DOHH2 (cell line): ENCODE measurements around the gene EXOSC9.

ENCODE experiments used
- H3F3A ChIP-seq: fragments of 200-600 bp; sonication (generic), shearing (Covaris generic); 2 replicates; pipeline ENCODE4 v1.6.0; 2016; ENCODE audit warnings: antibody characterized with exemption, mild to moderate bottlenecking; ENCODE audit not compliant: control insufficient read depth, insufficient read depth
- H3K27ac ChIP-seq: fragments of 200-600 bp; sonication (generic); 2 replicates; pipeline ENCODE4 v1.5.1; 2014; ENCODE audit warnings: low read depth, mild to moderate bottlenecking, low read length, moderate library complexity
- H3K27me3 ChIP-seq: fragments of 200-600 bp; sonication (generic); 2 replicates; pipeline ENCODE4 v1.6.1; 2014; ENCODE audit warnings: mild to moderate bottlenecking, low read length, mixed read lengths; ENCODE audit not compliant: control insufficient read depth
- H3K36me3 ChIP-seq: fragments of 200-600 bp; sonication (generic); 2 replicates; pipeline ENCODE4 v1.6.1; 2014; ENCODE audit warnings: mild to moderate bottlenecking, low read length, moderate library complexity, mixed read lengths; ENCODE audit not compliant: control insufficient read depth
- H3K4me1 ChIP-seq: fragments of 200-600 bp; sonication (generic); 2 replicates; pipeline ENCODE4 v1.6.1; 2014; ENCODE audit warnings: mild to moderate bottlenecking, low read length, mixed read lengths; ENCODE audit not compliant: control insufficient read depth
- H3K4me2 ChIP-seq: fragments of 200-600 bp; sonication (generic); 2 replicates; pipeline ENCODE4 v1.6.0; 2014; ENCODE audit warnings: mild to moderate bottlenecking, low read length, moderate library complexity
- H3K4me3 ChIP-seq: fragments of 200-600 bp; sonication (generic); 2 replicates; pipeline ENCODE4 v1.5.1; 2014; ENCODE audit warnings: mild to moderate bottlenecking, low read length, mixed read lengths
- H3K79me2 ChIP-seq: fragments of 200-600 bp; sonication (generic); 2 replicates; pipeline ENCODE4 v1.6.1; 2014; ENCODE audit warnings: mild to moderate bottlenecking, low read length, mixed read lengths; ENCODE audit not compliant: control insufficient read depth
- H3K9me2 ChIP-seq: fragments of 200-600 bp; sonication (generic); replicated peaks from 2 replicates; pipeline ENCODE4 v1.6.1; 2014; ENCODE audit warnings: mild to moderate bottlenecking, low read length, mixed read lengths; ENCODE audit not compliant: control insufficient read depth
- H3K9me3 ChIP-seq: fragments of 200-600 bp; sonication (generic); 2 replicates; pipeline ENCODE4 v1.6.1; 2014; ENCODE audit warnings: antibody characterized with exemption, low read length, mixed read lengths; ENCODE audit not compliant: control insufficient read depth, insufficient read depth
- H4K20me1 ChIP-seq: fragments of 200-600 bp; sonication (generic); 2 replicates; pipeline ENCODE4 v1.6.0; 2014; ENCODE audit warnings: low read depth, mild to moderate bottlenecking, antibody characterized with exemption, low read length, moderate library complexity; ENCODE audit not compliant: control insufficient read depth, insufficient read depth
- EZH2phosphoT487 ChIP-seq: fragments of 200-600 bp; sonication (generic); IDR thresholded peaks from 2 replicates; pipeline ENCODE4 v1.6.1; 2017; ENCODE audit warnings: borderline replicate concordance, mild to moderate bottlenecking, antibody characterized with exemption, low read length, moderate library complexity, mixed read lengths
- TF ChIP-seq, protein P1 (sequence below): fragments of 200-600 bp; sonication (generic); IDR thresholded peaks from one replicate; pipeline ENCODE4 v1.5.1; 2014; ENCODE audit warnings: antibody characterized with exemption, mild to moderate bottlenecking, low read depth, low read length; ENCODE audit not compliant: poor library complexity, severe bottlenecking

EXOSC9 gene

DNA sequence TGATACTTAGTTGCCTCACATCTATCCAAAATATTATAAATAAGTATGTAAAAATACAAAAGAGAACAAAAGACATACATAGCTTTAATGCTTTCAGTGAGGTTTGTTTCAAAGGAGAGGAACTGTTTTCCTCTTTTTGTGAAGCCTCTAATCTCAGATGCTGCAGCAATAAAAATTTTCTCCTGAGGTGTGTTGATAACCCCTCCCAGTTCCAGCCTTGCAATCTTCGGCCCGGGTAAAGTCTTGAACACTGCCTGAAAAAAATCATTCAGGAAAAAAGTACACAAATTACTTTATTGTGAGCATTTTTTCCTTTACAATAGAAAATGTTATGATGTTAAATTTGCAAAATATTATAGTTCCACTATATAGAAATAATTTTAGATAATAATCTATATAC, 60.3 kb downstream of the EXOSC9 start:
- Histone ChIP-seq H3K4me2 (no peak overlapping the region), H3K9me3 (no peaks in the 10 kb centered on the region), H3F3A (no peaks in the 10 kb centered on the region), H3K4me3 (no peak overlapping the region), H3K79me2 (no peaks in the 10 kb centered on the region), H3K9me2 (no peaks in the 10 kb centered on the region), H3K27ac (no peak overlapping the region), H3K36me3 (peaks cover 36% of the 10 kb centered on the region), H4K20me1 (no peaks in the 10 kb centered on the region), H3K4me1 (no peaks in the 10 kb centered on the region), H3K27me3 (no peaks in the 10 kb centered on the region)
- no peak for TF ChIP-seq EZH2phosphoT487
- TF ChIP-seq, protein P1, sequence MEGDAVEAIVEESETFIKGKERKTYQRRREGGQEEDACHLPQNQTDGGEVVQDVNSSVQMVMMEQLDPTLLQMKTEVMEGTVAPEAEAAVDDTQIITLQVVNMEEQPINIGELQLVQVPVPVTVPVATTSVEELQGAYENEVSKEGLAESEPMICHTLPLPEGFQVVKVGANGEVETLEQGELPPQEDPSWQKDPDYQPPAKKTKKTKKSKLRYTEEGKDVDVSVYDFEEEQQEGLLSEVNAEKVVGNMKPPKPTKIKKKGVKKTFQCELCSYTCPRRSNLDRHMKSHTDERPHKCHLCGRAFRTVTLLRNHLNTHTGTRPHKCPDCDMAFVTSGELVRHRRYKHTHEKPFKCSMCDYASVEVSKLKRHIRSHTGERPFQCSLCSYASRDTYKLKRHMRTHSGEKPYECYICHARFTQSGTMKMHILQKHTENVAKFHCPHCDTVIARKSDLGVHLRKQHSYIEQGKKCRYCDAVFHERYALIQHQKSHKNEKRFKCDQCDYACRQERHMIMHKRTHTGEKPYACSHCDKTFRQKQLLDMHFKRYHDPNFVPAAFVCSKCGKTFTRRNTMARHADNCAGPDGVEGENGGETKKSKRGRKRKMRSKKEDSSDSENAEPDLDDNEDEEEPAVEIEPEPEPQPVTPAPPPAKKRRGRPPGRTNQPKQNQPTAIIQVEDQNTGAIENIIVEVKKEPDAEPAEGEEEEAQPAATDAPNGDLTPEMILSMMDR, result no peak

DNA sequence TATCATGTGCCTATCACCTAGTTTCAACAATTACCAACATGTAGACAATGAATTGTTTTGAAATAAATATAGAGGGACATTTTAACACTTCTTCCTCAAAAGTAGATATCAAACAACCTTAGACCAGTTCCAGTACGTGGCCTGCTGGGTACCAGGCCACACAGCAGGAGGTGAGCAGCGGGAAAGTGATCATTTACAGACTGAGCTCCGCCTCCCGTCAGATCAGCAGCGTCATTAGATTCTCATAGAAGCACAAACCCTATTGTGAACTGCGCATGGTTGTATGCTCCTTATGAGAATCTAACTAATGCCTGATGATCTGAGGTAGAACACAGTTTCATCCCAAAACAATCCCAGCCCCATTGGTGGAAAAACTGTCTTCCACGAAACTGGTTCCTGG, 62.7 kb downstream of the EXOSC9 start:
- Histone ChIP-seq H4K20me1 (no peaks in the 10 kb centered on the region), H3K36me3 (peaks cover 43% of the 10 kb centered on the region)

More for the DNA sequence above, 62.7 kb downstream of the EXOSC9 start:
- H3K27me3 ChIP-seq, result no peaks in the 10 kb centered on the region
- no peak overlapping the region for H3K4me2 ChIP-seq
- peaks cover 2% of the 10 kb centered on the region for H3K4me1 ChIP-seq
- no peaks in the 10 kb centered on the region for H3K9me2 ChIP-seq
- no peaks in the 10 kb centered on the region for H3K9me3 ChIP-seq
- TF ChIP-seq, protein P1, result no peak
- TF ChIP-seq EZH2phosphoT487, result no peak
- H3K4me3 ChIP-seq, result no peak overlapping the region
- no peak overlapping the region for H3K27ac ChIP-seq
- peaks cover 2% of the 10 kb centered on the region for H3K79me2 ChIP-seq
- H3F3A ChIP-seq, result no peaks in the 10 kb centered on the region
